ENCODE data around the gene PHF11. TPM values are rescaled to one million over a fixed set of nuclear protein-coding genes. Genes with fewer than 3 reads are reported as not detected.

Gene PHF11
- total and polyA plus RNA-seq, 2 of the 8 experiments (the other 6 are each of a cell fraction or from before 2014, with no cell fraction given): 6.1 to 8.1 TPM

- WGBS, 2 experiments (ENCODE audit: extremely low coverage in 1 of 2, insufficient coverage in 1 of 2, insufficient read length in 1 of 2, insufficient replicate concordance in 2 of 2, low coverage in 1 of 2, low lambda C conversion rate in 2 of 2, missing lambda C conversion rate in 1 of 2): 88% methylated on average over 4 of the region's 5 CpGs; no CpG with 5 or more reads in 1 of the 2 experiments
- TF ChIP-seq JUND (IDR thresholded peaks at IDR 0.05; ENCODE audit: low read length) (no peak), SP4 (IDR thresholded peaks at IDR 0.05; ENCODE audit: low read length) (no peak), POU5F1 (IDR thresholded peaks at IDR 0.05; ENCODE audit: low read depth, low read length) (no peak)
- H3K23me2 ChIP-seq (ENCODE audit: low read depth, low read length): no peaks in the 10 kb centered on the region
- H3K14ac ChIP-seq (ENCODE audit: insufficient read length): no peak overlapping the region
- no peak overlapping the region for H2BK120ac ChIP-seq (replicated peaks; ENCODE audit: low read depth, low read length)
- no peak overlapping the region for H3K4ac ChIP-seq (replicated peaks; ENCODE audit: insufficient read length, low read depth, low read length)
- no peaks in the 10 kb centered on the region for H3K79me1 ChIP-seq (ENCODE audit: low read depth, low read length)
- no peak overlapping the region for H2BK12ac ChIP-seq (ENCODE audit: low read depth, low read length)
- peaks cover 19 to 20% of the 10 kb centered on the region in 2 experiments for H3K9me3 ChIP-seq (ENCODE audit: insufficient read depth in 2 of 2, low read depth in 1 of 2, low read length in 1 of 2)
- H2BK15ac ChIP-seq (ENCODE audit: low read length): no peak overlapping the region
- H3K9ac ChIP-seq (replicated peaks in 1 of 4; ENCODE audit: extremely low read depth in 1 of 4, low read depth in 3 of 4, low read length in 3 of 4): no peak overlapping the region
- H3K18ac ChIP-seq (ENCODE audit: extremely low read depth, low read length): no peak overlapping the region
- FAIRE-seq (no peak), DNase-seq (ENCODE audit: low read depth in 1 of 2, low spot score in 2 of 2) (no peak)
- peaks cover 0 to 26% (median 10%) of the 10 kb centered on the region in 4 experiments; a peak in 4 of 8 replicates for H3K36me3 ChIP-seq (ENCODE audit: control insufficient read depth in 2 of 4, insufficient read depth in 4 of 4, low read length in 3 of 4)
- no peaks in the 10 kb centered on the region for H3K27me3 ChIP-seq (replicated peaks in 1 of 4; ENCODE audit: control insufficient read depth in 3 of 4, extremely low read depth in 1 of 4, insufficient read depth in 3 of 4, low read length in 3 of 4)
- H3K56ac ChIP-seq (replicated peaks; ENCODE audit: insufficient read length, low read depth, low read length): no peak overlapping the region
- CTCF ChIA-PET (ENCODE audit: partially characterized antibody): interaction anchor here (0.6 to 0.7 kb wide), 2 partner anchors 160 to 171 kb away, joined by 3 to 5 read pairs; no protein-coding TSS in a partner anchor
- H4K20me1 ChIP-seq (replicated peaks in 1 of 2; ENCODE audit: control insufficient read depth in 1 of 2, insufficient read depth in 2 of 2, low read length in 2 of 2): no peaks in the 10 kb centered on the region
- H4K8ac ChIP-seq (ENCODE audit: extremely low read depth, insufficient read depth, low read length): no peak overlapping the region
- no peak overlapping the region for H2BK20ac ChIP-seq (ENCODE audit: low read length)
- no peak overlapping the region for H2BK5ac ChIP-seq (ENCODE audit: low read depth, low read length)
- no peak overlapping the region for H4K91ac ChIP-seq (replicated peaks; ENCODE audit: insufficient read length, low read length)
- no peaks in the 10 kb centered on the region for H3K79me2 ChIP-seq (ENCODE audit: control insufficient read depth in 1 of 2, insufficient read depth in 2 of 2, low read length in 2 of 2)
- H2AFZ ChIP-seq (ENCODE audit: low read length): no peak overlapping the region
- H3K4me3 ChIP-seq (ENCODE audit: extremely low read depth in 1 of 4, insufficient read depth in 2 of 4, low read depth in 3 of 4, low read length in 4 of 4): no peak overlapping the region
- H4K5ac ChIP-seq (ENCODE audit: insufficient read length, low read depth, low read length): no peak overlapping the region
- H3K23ac ChIP-seq (ENCODE audit: insufficient read length): no peak overlapping the region
- H3K4me1 ChIP-seq (replicated peaks in 1 of 4; ENCODE audit: control insufficient read depth in 3 of 4, insufficient read depth in 4 of 4, low read length in 3 of 4): no peaks in the 10 kb centered on the region
- no peak overlapping the region for H3K27ac ChIP-seq (ENCODE audit: low read depth, low read length)
- POLR2A ChIA-PET (ENCODE audit: partially characterized antibody): interaction anchor here (0.6 kb wide), 1 partner anchor 558 kb away, joined by 4 read pairs; no protein-coding TSS in a partner anchor
- no peak overlapping the region for H3K4me2 ChIP-seq (ENCODE audit: insufficient read depth in 1 of 2, low read depth in 2 of 2, low read length in 2 of 2)
- H2AK5ac ChIP-seq (ENCODE audit: low read depth, low read length): no peak overlapping the region
These were observed 29.4 kb upstream of the PHF11 start for GRCh38 chr13:49466292-49466838.
